T-cell (primary cell): Measurements from ENCODE around the gene FBXW11. TPM values are rescaled to one million over a fixed set of nuclear protein-coding genes. Genes with fewer than 3 reads are reported as not detected.

Experiments used
- ATAC-seq, 4 experiments: fragments of 200-7000 bp in 3 of 4; fragments of 150-1000 bp in 1 of 4; cut with Tn5 transposase; replicated peaks in 1 of 4; 1 replicate in 3 of 4; 2 replicates in 1 of 4; pipeline ENCODE4 v1.10.0; 2021; ENCODE audit warnings: moderate library complexity in 3 of 4, mild to moderate bottlenecking in 2 of 4, moderate number of reproducible peaks in 1 of 4
- CTCF ChIA-PET, 2 donors: fragments of 300-600 bp; sonication (Branson Sonifier 250); formaldehyde crosslinking; loops; one replicate each; lab custom pipeline; 2022; ENCODE audit warnings: antibody characterized with exemption in 2 of 2; lab: Charles Lee
- POLR2A ChIA-PET, 2 donors: fragments of 300-600 bp; sonication (Branson Sonifier 250); formaldehyde crosslinking; loops; one replicate each; lab custom pipeline; 2022; ENCODE audit warnings: antibody characterized with exemption in 2 of 2; lab: Charles Lee
- DNase-seq, 35 experiments: peaks; one replicate each; pipeline versions ENCODE4 v3.0.0 to v3.0.0-alpha.2; 2013 to 2023
- H3K27ac ChIP-seq: one replicate; pipeline ENCODE4 v1.5.1; 2013; ENCODE audit warnings: low read length
- H3K27me3 ChIP-seq, 2 experiments: replicated peaks in 1 of 2; 1 replicate in 1 of 2; 2 replicates in 1 of 2; pipeline versions ENCODE4 v1.6.1 to v1.7.0; 2013; ENCODE audit warnings: low read length in 1 of 2, mixed read lengths in 1 of 2; ENCODE audit not compliant: control insufficient read depth in 2 of 2, insufficient read depth in 2 of 2; ENCODE audit errors: extremely low read depth in 1 of 2
- H3K36me3 ChIP-seq, 2 donors: 1 replicate in 1 of 2; 2 replicates in 1 of 2; pipeline versions ENCODE4 v1.6.1 to v1.7.0; 2013; ENCODE audit warnings: low read length in 1 of 2; ENCODE audit not compliant: control insufficient read depth in 2 of 2, insufficient read depth in 1 of 2; ENCODE audit errors: extremely low read depth in 1 of 2
- H3K4me1 ChIP-seq, 2 experiments: 1 replicate in 1 of 2; 2 replicates in 1 of 2; pipeline versions ENCODE4 v1.6.1 to v1.7.0; 2013; ENCODE audit warnings: low read length in 2 of 2, mixed read lengths in 1 of 2; ENCODE audit not compliant: insufficient read depth in 2 of 2, control insufficient read depth in 1 of 2; ENCODE audit errors: extremely low read depth in 1 of 2
- H3K4me3 ChIP-seq, 2 donors: 1 replicate in 1 of 2; 2 replicates in 1 of 2; pipeline versions ENCODE4 v1.5.1 to v1.7.0; 2013; ENCODE audit warnings: mild to moderate bottlenecking in 2 of 2, low read length in 1 of 2, moderate library complexity in 1 of 2; ENCODE audit not compliant: control insufficient read depth in 1 of 2; ENCODE audit errors: extremely low read depth in 1 of 2
- H3K9me3 ChIP-seq: 2 replicates; pipeline ENCODE4 v1.7.0; 2013
- H3K27ac Mint-ChIP-seq, 2 donors: one replicate each; pipeline ENCODE4 v1.8.0; 2020 to 2021; ENCODE audit warnings: mild to moderate bottlenecking in 2 of 2, mixed read lengths in 2 of 2
- H3K27me3 Mint-ChIP-seq, 2 donors: one replicate each; pipeline ENCODE4 v1.8.0; 2021 to 2022; ENCODE audit warnings: mixed read lengths in 2 of 2
- H3K36me3 Mint-ChIP-seq: one replicate; pipeline ENCODE4 v1.8.0; 2021; ENCODE audit warnings: mixed read lengths
- H3K4me1 Mint-ChIP-seq, 3 donors: one replicate each; pipeline ENCODE4 v1.8.0; 2020 to 2022; ENCODE audit warnings: mixed read lengths in 3 of 3, mild to moderate bottlenecking in 1 of 3
- H3K4me3 Mint-ChIP-seq, 3 donors: one replicate each; pipeline ENCODE4 v1.8.0; 2020 to 2022; ENCODE audit warnings: mild to moderate bottlenecking in 3 of 3, mixed read lengths in 3 of 3, moderate library complexity in 3 of 3
- H3K9me3 Mint-ChIP-seq, 3 donors: one replicate each; pipeline ENCODE4 v1.8.0; 2020 to 2022; ENCODE audit warnings: mixed read lengths in 3 of 3
- WGBS: methylation state at CpG from one replicate; pipeline ENCODE4 v1.1.5; 2013; ENCODE audit warnings: missing lambda C conversion rate; ENCODE audit not compliant: insufficient coverage; 5-methylcytosine and 5-hydroxymethylcytosine counted together
- total RNA-seq, 35 experiments: library from RNA in 6 of 35; stranded (reverse) in 6 of 35; fragments of 120-200 nt in 1 of 35; gene quantifications; one replicate each; pipeline versions ENCODE4 v1.2.1 to v1.2.4 and lab custom pipeline; 2013 to 2026

Gene FBXW11
- total RNA-seq, 5 donors from 2014 or later (not counting 1 experiment from before 2014, with no cell fraction given) = 33.4 to 36.6 (median 34.2) TPM

GRCh38 chr5:171821286-171821685, 185.2 kb downstream of the FBXW11 start:
- no peaks in the 10 kb centered on the region for H3K9me3 ChIP-seq
- Mint-ChIP-seq H3K4me1 (no peaks in the 10 kb centered on the region), H3K4me3 (no peak overlapping the region), H3K36me3 (no peaks in the 10 kb centered on the region), H3K9me3 (peaks cover 0 to 4% (median 0%) of the 10 kb centered on the region in 3 donors), H3K27me3 (peaks cover 9% of the 10 kb centered on the region in 2 donors), H3K27ac (no peak overlapping the region)
- no peaks in the 10 kb centered on the region for H3K36me3 ChIP-seq
- ChIA-PET CTCF (no interaction called here), POLR2A (no interaction called here)
- WGBS = 87% methylated on average over 3 of the region's 4 CpGs
- peaks cover 0 to 6% of the 10 kb centered on the region in 2 experiments for H3K27me3 ChIP-seq
- H3K4me3 ChIP-seq = no peak overlapping the region
- no peaks in the 10 kb centered on the region for H3K4me1 ChIP-seq
- ATAC-seq (no peak), DNase-seq (no peak)
- no peak overlapping the region for H3K27ac ChIP-seq

DNA sequence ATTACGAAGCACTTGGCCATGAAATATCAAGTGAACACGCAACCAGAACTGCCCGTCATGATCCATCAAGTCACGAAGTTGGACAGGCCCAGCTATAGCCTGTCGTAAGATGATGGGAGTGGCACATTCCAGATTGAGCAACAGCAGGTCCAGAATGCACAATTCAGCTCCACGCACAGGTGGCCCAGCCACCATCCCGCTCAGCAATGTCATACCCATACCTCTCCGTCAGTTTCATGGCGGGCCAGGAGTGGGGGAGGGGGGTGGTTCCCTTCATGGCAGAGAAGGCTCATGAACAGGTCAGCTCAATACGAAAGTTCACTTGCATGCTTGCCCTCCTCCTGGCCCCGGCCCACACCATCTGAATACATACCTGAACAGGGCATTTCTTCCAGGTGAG, 185.9 kb downstream of the FBXW11 start:
- Mint-ChIP-seq H3K4me3 (no peak overlapping the region), H3K36me3 (no peaks in the 10 kb centered on the region), H3K27me3 (peaks cover 6 to 9% of the 10 kb centered on the region in 2 donors), H3K9me3 (peaks cover 0 to 4% (median 0%) of the 10 kb centered on the region in 3 donors), H3K27ac (no peak overlapping the region), H3K4me1 (no peaks in the 10 kb centered on the region)
- DNase-seq (no peak), ATAC-seq (no peak)
- H3K9me3 ChIP-seq = no peaks in the 10 kb centered on the region
- WGBS = 93% methylated on average over 5 of the region's 11 CpGs
- POLR2A ChIA-PET = no interaction called here
- H3K27me3 ChIP-seq = peaks cover 0 to 6% of the 10 kb centered on the region in 2 experiments
- H3K4me3 ChIP-seq = no peak overlapping the region
- no peaks in the 10 kb centered on the region for H3K36me3 ChIP-seq
- H3K4me1 ChIP-seq = no peaks in the 10 kb centered on the region
- CTCF ChIA-PET = no interaction called here
- H3K27ac ChIP-seq = no peak overlapping the region

DNA sequence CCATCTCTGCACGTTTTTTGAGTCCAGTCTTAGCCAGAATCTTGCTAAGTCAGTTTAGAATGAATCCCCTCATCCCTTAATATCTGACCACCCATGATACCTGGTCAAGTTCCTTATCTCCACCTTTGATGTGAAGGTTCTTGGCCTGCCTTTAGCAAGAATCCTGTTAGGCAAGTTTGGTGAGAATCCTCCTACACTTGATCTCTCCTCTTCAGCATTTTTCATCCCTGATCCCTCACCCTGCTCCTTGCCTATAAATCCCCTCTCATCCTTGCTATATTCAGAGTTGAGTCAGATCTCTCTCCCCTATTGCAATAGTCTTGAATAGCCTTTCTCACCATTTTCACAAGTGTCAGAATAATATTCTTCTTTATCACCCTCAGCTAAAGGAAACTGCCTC, 189.8 kb downstream of the FBXW11 start:
- WGBS = 40% methylated on average over 1 of the region's 1 CpG
- H3K27ac Mint-ChIP-seq = no peak overlapping the region
- CTCF ChIA-PET = no interaction called here

GRCh38 chr5:171813813-171814490, 192.5 kb downstream of the FBXW11 start:
- H3K9me3 Mint-ChIP-seq = peaks cover 4 to 7% (median 5%) of the 10 kb centered on the region in 3 donors
- no peak overlapping the region for H3K27ac Mint-ChIP-seq

More for the DNA sequence above, 189.8 kb downstream of the FBXW11 start:
- ATAC-seq (no peak), DNase-seq (no peak)
- Histone ChIP-seq H3K27me3 (peaks cover 0 to 12% of the 10 kb centered on the region in 2 experiments), H3K9me3 (no peaks in the 10 kb centered on the region), H3K27ac (no peak overlapping the region), H3K36me3 (no peaks in the 10 kb centered on the region), H3K4me1 (no peaks in the 10 kb centered on the region), H3K4me3 (no peak overlapping the region)
- H3K36me3 Mint-ChIP-seq = no peaks in the 10 kb centered on the region
- no peaks in the 10 kb centered on the region for H3K9me3 Mint-ChIP-seq
- no peak overlapping the region for H3K4me3 Mint-ChIP-seq
- POLR2A ChIA-PET = no interaction called here
- no peaks in the 10 kb centered on the region for H3K4me1 Mint-ChIP-seq
- peaks cover 5% of the 10 kb centered on the region in 2 donors for H3K27me3 Mint-ChIP-seq

GRCh38 chr5:171813270-171813669, 193.2 kb downstream of the FBXW11 start:
- Histone ChIP-seq H3K9me3 (no peaks in the 10 kb centered on the region), H3K27ac (no peak overlapping the region), H3K27me3 (peaks cover 0 to 10% of the 10 kb centered on the region in 2 experiments), H3K4me1 (no peaks in the 10 kb centered on the region), H3K4me3 (no peak overlapping the region), H3K36me3 (no peaks in the 10 kb centered on the region)
- H3K27ac Mint-ChIP-seq = no peak overlapping the region
- peaks cover 5 to 8% (median 7%) of the 10 kb centered on the region in 3 donors for H3K9me3 Mint-ChIP-seq
- no peaks in the 10 kb centered on the region for H3K4me1 Mint-ChIP-seq
- no peaks in the 10 kb centered on the region for H3K36me3 Mint-ChIP-seq
- H3K4me3 Mint-ChIP-seq = no peak overlapping the region
- DNase-seq (no peak), ATAC-seq (no peak)
- ChIA-PET POLR2A (no interaction called here), CTCF (no interaction called here)
- H3K27me3 Mint-ChIP-seq = peaks cover 5 to 7% of the 10 kb centered on the region in 2 donors
- 100% methylated on average over 1 of the region's 4 CpGs for WGBS

More at GRCh38 chr5:171813813-171814490, 192.5 kb downstream of the FBXW11 start:
- no peaks in the 10 kb centered on the region for H3K36me3 Mint-ChIP-seq
- no peaks in the 10 kb centered on the region for H3K4me1 Mint-ChIP-seq
- peaks cover 0 to 10% of the 10 kb centered on the region in 2 experiments for H3K27me3 ChIP-seq
- no peak overlapping the region for H3K27ac ChIP-seq
- ATAC-seq = no peak
- ChIA-PET CTCF (no interaction called here), POLR2A (no interaction called here)
- H3K4me3 Mint-ChIP-seq = no peak overlapping the region
- 87% methylated on average over 3 of the region's 7 CpGs for WGBS
- peaks cover 5% of the 10 kb centered on the region in 2 donors for H3K27me3 Mint-ChIP-seq
- no peaks in the 10 kb centered on the region for H3K4me1 ChIP-seq
- no peaks in the 10 kb centered on the region for H3K9me3 ChIP-seq
- no peak overlapping the region for H3K4me3 ChIP-seq
- H3K36me3 ChIP-seq = no peaks in the 10 kb centered on the region
- DNase-seq = no peak

Other genes starting within 250 kb of the FBXW11 start
- gene SMIM23, start 220.8 kb downstream of the FBXW11 start, total RNA-seq = not detected
- 100 to 1,000 TPM; 305 to 437 (median 331) TPM for gene STK10, start 181.6 kb upstream of the FBXW11 start, total RNA-seq
- not detected for gene EFCAB9, start 187.5 kb upstream of the FBXW11 start, total RNA-seq